GM19438 (cell line): Measurements from ENCODE around the gene EPN1.
"Not testable (repeated sequence)": the region's sequence is repeated elsewhere in the genome, so short reads cannot be mapped to it uniquely, and the experiment has no call there.

Experiments used
- ATAC-seq: cut with Tn5 transposase; IDR thresholded peaks from one replicate; pipeline ENCODE4 v1.9.1; 2021; ENCODE audit warnings: low read depth; ENCODE audit not compliant: unreplicated experiment

The EPN1 gene

DNA sequence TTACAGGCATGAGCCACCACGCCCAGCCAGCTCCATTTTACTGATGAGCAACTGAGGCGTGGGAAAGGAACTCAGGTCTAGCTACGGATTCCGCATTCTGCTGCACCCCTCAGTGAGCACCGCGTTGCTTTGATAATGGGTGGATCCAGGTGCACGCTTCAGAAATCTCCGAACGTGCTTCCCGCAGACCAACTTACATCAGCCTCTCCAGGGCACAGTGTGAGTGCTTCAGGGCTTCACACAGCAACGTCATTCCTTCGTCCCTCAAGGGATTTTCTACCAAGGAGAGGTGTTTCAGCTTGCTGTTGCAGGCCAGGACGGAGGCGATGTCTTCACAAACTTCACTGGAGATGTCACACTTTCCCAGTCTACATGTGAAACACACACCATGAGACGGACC, 41.5 kb downstream of the EPN1 start:
- ATAC-seq: no peak

DNA sequence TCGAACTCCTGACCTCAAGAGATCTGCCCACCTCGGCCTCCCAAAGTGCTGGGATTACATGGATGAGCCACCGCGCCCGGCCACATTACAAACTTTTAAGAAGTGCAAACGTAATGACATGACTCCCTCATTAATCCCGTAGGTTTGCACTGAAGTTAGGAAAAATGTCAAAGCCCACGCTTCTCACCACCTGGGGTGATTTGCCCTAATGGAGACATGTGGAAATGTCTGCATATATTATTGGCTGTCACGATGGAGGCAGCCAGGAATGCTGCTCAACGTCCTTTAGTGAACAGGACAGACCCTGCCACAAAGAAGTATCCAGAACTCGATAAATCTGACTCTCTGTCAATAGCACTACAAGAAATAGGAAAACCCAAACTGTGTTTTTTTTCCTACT, 42.2 kb downstream of the EPN1 start:
- ATAC-seq: no peak

DNA sequence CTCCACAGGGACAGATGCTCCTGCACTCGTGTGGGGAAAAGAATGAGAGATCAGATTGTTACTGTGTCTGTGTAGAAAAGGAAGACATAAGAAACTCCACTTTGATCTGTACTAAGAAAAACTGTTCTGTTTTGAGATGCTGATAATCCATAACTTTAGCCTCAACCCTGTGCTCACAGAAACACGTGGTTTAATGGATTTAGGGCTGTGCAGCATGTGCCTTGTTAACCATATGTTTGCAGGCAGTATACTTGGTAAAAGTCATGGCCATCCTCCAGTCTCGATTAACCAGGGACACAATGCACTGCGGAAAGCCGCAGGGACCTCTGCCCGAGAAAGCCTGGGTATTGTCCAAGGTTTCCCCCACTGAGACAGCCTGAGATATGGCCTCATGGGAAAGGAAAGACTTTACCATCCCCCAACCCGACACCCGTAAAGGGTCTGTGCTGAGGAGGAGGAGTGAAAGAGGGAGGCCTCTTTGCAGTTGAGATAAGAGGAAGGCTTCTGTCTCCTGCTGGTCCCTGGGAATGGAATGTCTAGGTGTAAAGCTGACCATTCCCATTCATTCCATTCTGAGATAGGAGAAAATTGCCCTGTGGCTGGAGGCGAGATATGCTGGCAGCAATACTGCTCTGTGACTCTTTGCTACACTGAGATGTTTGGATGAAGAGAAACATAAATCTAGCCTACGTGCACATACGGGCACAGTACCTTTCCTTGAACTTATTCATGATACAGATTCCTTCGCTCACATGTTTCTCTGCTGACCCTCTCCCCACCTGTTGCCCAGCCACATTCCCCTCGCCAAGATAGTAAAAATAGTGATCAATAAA, 43.1 kb downstream of the EPN1 start:
- ATAC-seq: not testable (repeated sequence)

DNA sequence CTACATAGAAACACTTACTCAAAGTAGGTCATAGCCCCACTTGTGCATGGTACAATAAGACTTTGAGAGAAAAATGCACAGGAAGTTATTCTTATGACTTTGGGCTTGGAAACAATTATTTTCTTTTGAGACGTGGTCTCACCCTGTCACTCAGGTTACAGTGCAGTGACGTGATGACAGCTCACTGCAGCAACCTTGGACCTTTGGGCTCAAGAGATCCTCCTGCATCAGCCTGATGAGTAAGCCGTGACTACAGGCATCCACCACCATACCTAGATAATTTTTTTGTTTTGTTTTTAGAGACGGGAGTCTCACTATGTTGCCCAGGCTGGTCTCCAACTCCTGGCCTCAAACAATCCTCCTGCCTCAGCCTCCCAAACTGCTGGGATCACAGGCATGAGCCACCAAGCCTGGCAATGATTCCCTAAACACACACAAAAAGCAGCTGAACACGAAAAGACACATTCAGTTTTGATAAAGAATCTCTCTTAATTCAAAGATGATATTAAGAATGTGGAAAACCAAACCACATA, 45.3 kb downstream of the EPN1 start:
- no peak for ATAC-seq

DNA sequence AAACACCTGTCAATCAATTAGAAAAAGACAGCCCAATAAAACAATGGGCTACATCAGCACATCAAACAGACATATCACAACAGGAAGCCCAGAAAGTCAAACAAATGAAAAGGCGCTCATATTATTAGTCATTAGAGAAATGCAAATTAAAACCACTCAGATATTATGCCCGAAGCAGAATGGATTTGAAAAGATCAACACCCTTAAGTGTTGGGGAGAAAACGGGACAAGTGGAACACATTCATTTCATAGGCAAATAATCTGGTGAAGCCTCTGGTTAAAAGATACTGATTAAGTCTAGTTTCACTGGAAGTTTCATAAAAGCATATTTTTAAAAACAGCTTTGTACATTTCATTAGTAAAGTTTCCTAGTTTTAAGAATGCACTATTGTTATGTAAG, 45.8 kb downstream of the EPN1 start:
- ATAC-seq: no peak

DNA sequence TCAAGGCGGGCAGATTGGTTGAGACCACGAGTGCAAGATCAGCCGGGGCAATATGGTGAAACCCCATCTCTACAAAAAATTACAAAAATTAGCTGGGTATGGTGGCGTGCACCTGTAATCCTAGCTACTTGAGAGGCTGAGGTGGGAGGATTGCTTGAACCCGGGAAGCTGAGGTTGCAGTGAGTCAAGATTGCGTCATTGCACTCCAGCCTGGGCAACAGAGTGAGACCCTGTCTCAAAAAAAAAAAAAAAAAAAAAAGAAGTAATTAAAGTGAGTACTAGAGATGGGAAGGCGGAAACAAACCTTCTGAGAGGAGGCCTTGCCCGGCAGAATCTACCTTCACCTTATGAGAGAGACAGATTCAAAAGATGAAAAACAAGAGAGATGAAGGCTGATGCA, 48.5 kb downstream of the EPN1 start:
- ATAC-seq: no peak

DNA sequence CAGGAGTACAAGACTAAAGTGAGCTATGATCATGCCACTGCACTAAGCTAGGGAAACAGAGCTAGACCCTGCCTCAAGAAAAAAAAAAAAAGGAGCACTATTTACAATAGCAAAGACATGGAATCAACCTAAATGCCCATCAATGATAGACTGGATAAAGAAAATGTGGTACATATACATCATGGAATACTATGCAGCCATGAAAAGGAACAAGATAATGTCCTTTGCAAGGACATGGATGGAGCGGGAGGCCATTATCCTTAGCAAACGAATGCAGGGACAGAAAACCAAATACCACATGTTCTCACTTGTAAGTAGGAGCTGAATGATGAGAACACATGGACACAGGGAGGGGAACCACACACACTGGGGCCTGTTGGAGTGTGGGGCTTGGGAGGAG, 55.4 kb downstream of the EPN1 start:
- not testable (repeated sequence) for ATAC-seq

DNA sequence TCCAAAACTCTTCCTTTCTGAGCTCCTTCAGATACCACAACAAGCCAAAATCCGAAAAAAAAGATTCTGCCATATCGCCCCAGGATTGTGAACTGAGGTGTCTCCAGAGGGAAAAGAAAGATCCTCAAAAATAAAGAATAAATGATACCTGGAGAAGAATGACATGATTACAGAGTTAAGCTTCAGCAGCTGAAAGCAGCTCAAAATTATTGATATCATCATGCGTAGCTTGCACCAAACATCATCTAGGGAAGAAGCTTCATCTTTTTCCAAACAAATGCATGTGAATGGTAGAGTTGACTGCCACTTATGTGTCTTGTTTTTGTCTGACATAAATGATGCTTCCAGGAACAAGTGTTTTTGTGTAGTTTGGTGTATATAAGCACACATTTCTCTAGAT, 63.3 kb downstream of the EPN1 start, which contains the start of gene NLRP9:
NLRP9 (minus strand) TSS at position 101 of the 400 bp plus-strand sequence; CDS start at position 73, 28 bp downstream.
- ATAC-seq: no peak

DNA sequence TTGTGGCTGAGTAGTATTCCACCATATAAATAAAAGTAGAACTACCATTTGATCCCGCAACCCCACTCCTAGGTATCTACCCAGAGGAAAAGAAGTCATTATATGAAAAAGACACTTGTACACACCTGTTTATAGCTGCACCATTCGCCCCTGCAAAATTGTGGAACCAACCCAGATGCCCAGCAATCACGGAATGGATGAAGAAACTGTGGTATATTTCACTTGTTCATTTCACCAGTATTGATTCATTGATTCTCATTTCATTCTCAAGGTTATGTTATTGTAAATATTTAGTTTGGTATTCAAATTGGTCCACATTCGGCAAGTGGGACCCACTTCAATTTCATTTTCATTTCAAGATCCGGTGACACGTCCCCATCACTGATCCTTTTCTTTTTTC, 75.7 kb downstream of the EPN1 start:
- no peak for ATAC-seq

DNA sequence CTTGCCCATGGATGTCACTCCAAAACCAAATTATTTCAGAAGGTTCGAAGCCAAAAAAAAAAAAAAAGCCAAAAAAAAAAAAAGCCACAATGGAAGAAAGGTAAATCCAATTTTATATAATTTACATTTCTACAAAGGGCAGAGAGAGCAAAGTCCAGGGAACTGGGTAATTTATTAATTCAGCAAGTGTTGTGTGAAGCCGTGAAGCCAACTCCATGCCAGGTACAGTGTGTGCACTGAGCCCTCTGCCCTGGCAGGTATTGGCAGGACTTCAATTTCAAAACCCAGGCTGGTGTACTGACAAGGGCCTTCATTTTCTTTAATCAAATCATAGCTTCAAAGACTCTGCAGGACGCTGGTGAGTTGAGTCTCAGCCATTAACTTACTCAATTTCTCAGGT, 78.4 kb downstream of the EPN1 start:
- no peak for ATAC-seq

DNA sequence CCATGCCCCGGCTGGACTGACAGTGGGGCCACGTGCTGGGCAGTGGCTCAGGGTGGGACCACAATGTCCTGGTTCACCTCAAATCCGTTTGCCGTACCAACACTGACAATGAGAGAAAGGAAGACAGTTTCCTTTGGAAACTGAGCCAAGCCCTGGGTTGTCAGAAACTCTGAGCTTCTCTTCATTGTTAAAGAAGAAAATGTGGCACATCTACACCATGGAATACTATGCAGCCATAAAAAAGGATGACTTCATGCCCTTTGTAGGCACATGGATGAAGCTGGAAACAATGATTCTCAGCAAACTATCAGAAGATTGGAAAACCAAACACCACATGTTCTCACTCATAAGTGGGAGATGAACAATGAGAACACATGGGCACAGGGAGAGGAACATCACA, 81.8 kb downstream of the EPN1 start:
- ATAC-seq: not testable (repeated sequence)

DNA sequence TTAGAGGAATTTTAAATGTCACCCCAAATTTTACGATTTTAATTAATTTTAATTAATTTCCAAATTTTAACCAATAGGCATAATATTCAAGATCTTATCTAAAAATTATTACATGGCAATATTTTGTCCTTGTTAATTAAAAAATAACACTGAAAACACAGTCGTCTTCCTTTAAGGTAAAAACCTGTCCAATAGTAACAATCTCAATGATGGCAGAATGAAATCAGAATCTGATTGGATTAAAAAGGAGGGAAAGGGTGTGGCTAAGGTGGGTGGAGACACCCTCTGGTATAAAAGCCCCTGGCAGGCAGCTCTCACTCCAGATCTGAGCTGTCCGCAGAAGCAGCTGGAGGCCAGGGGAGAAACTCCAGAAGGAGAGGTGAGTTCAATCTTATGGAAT, 83.8 kb downstream of the EPN1 start, which contains the start of gene RFPL4A:
RFPL4A (plus strand) TSS at position 301 of the 400 bp plus-strand sequence. CDS start 2,704 bp downstream, outside the sequence.
- ATAC-seq: not testable (repeated sequence)
